Keratinocyte (primary cell): Measurements from ENCODE around the gene ZNF280A. TPM values are rescaled to one million over a fixed set of nuclear protein-coding genes. Genes with fewer than 3 reads are reported as not detected.

ENCODE experiments used
- DNase-seq: peaks from one replicate; pipeline ENCODE4 v3.0.0-alpha.2; 2011; ENCODE audit warnings: low read depth, missing footprints, low spot score
- FAIRE-seq: peaks from 2 replicates; lab custom pipeline; 2011; peaks lifted over from hg19 to GRCh38; lab: Jason Lieb, UNC
- H2AFZ ChIP-seq: 2 replicates; pipeline ENCODE4 v1.6.0; 2012; ENCODE audit warnings: low read length, control low read depth, inconsistent platforms; ENCODE audit not compliant: control insufficient read depth
- H3K27ac ChIP-seq: 2 replicates; pipeline ENCODE4 v1.5.1; 2011; ENCODE audit warnings: low read length; ENCODE audit not compliant: control insufficient read depth, insufficient read depth
- H3K27me3 ChIP-seq: 3 replicates; pipeline ENCODE4 v1.6.0; 2011; ENCODE audit warnings: low read length; ENCODE audit not compliant: control insufficient read depth, insufficient read depth; ENCODE audit errors: extremely low read depth
- H3K36me3 ChIP-seq, 2 experiments: 2 replicates in 1 of 2; 3 replicates in 1 of 2; pipeline ENCODE4 v1.5.1; 2011; ENCODE audit warnings: low read length in 2 of 2, mild to moderate bottlenecking in 1 of 2; ENCODE audit not compliant: control insufficient read depth in 2 of 2, insufficient read depth in 2 of 2; ENCODE audit errors: extremely low read depth in 1 of 2
- H3K4me1 ChIP-seq: 3 replicates; pipeline ENCODE4 v1.5.1; 2011; ENCODE audit warnings: low read length; ENCODE audit not compliant: control insufficient read depth, insufficient read depth; ENCODE audit errors: extremely low read depth
- H3K4me2 ChIP-seq: 3 replicates; pipeline ENCODE4 v1.6.0; 2011; ENCODE audit warnings: low read depth, low read length; ENCODE audit not compliant: control insufficient read depth, insufficient read depth; ENCODE audit errors: extremely low read depth
- H3K4me3 ChIP-seq, 3 experiments: fragments of 200-600 bp in 1 of 3; sonication (generic) in 1 of 3; 2 replicates in 2 of 3; 3 replicates in 1 of 3; pipeline ENCODE4 v1.5.1; 2011 to 2016; ENCODE audit warnings: low read length in 3 of 3, mild to moderate bottlenecking in 3 of 3, control low read depth in 2 of 3, inconsistent platforms in 1 of 3, low read depth in 1 of 3, mixed read lengths in 1 of 3, mixed run types in 1 of 3, moderate library complexity in 1 of 3; ENCODE audit not compliant: control insufficient read depth in 2 of 3, insufficient read depth in 2 of 3; ENCODE audit errors: extremely low read depth in 1 of 3
- H3K79me2 ChIP-seq: 2 replicates; pipeline ENCODE4 v1.6.0; 2012; ENCODE audit warnings: low read length; ENCODE audit not compliant: control insufficient read depth, insufficient read depth
- H3K9ac ChIP-seq: 3 replicates; pipeline ENCODE4 v1.6.0; 2011; ENCODE audit warnings: low read length; ENCODE audit not compliant: control insufficient read depth, insufficient read depth; ENCODE audit errors: extremely low read depth
- H3K9me1 ChIP-seq: 3 replicates; pipeline ENCODE4 v1.6.0; 2011; ENCODE audit warnings: low read length; ENCODE audit not compliant: control insufficient read depth, insufficient read depth; ENCODE audit errors: extremely low read depth
- H3K9me3 ChIP-seq: 2 replicates; pipeline ENCODE4 v1.5.1; 2012; ENCODE audit warnings: low read depth, low read length; ENCODE audit not compliant: control insufficient read depth
- H4K20me1 ChIP-seq: 3 replicates; pipeline ENCODE4 v1.6.0; 2011; ENCODE audit warnings: low read length; ENCODE audit not compliant: control insufficient read depth, insufficient read depth; ENCODE audit errors: extremely low read depth
- CTCF ChIP-seq, 3 experiments: IDR thresholded peaks in 1 of 3; conservative IDR thresholded peaks in 1 of 3; optimal IDR thresholded peaks in 1 of 3; 2 replicates in 2 of 3; 3 replicates in 1 of 3; pipeline versions ENCODE3 to v1.5.1; 2011; ENCODE audit warnings: low read length in 3 of 3, mild to moderate bottlenecking in 3 of 3, moderate library complexity in 2 of 3, control low read depth in 1 of 3, inconsistent platforms in 1 of 3; ENCODE audit not compliant: insufficient read depth in 2 of 3; ENCODE audit errors: extremely low read depth in 1 of 3
- EZH2 ChIP-seq: IDR thresholded peaks from one replicate; pipeline ENCODE4 v1.6.1; 2012; ENCODE audit warnings: inconsistent platforms, mild to moderate bottlenecking, low read length, moderate library complexity
- dilution Hi-C: fragments of 300-500 bp; cut with MboI; formaldehyde crosslinking; loops from one replicate; pipeline ENCODE4 v1.7.0; 2020; ENCODE audit warnings: low sequenced_read_pairs; ENCODE audit not compliant: extremely low pct_ligation_motif_present
- polyA plus RNA-seq, 5 experiments: library from polyadenylated mRNA; depleted of rRNA in 3 of 5; stranded (reverse) in 3 of 5; stranded (forward) in 1 of 5; unstranded in 1 of 5; fragments of >200 nt; gene quantifications; 1 replicate in 1 of 5; 2 replicates in 3 of 5; 3 replicates in 1 of 5; pipeline versions ENCODE4 v1.2.1 to v1.2.3, GENCODE V29; 2011 to 2012; ENCODE audit warnings: missing spikeins in 2 of 5, low read depth in 1 of 5, low replicate concordance in 1 of 5

ZNF280A gene
- polyA plus RNA-seq, 1 donor (not counting 4 experiments of a cell fraction or from before 2014, with no cell fraction given) = not detected

DNA sequence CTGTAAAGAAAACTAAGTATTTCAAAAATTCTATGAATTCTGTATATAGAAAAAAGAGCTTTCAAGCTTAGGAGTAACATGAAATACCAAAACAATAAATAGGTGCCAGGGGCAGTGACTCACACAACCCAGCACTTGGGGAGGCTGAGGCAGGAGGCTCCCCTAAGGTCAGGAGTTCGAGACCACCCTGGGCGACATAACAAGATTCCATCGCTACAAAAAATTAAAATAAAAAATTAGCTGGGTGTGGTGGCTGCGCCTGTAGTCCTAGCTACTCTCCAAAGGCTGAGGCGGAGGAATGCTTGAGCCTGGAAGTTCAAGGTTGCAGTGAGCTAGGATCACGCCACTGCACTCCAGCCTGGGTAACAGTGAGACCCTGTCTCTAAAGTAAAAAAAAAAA lies 33.0 kb downstream of the ZNF280A start:
- H2AFZ ChIP-seq = no peak overlapping the region
- FAIRE-seq = no peak
- TF ChIP-seq EZH2 (no peak), CTCF (optimal IDR thresholded peaks at IDR 0.05 in 1 of 3, IDR thresholded peaks at IDR 0.05 in 1 of 3, conservative IDR thresholded peaks at IDR 0.05 in 1 of 3; ENCODE audit: extremely low read depth in 1 of 3, insufficient read depth in 2 of 3, low read length in 3 of 3) (no peak)
- dilution Hi-C loops = no loop called here
- H3K79me2 ChIP-seq = no peaks in the 10 kb centered on the region
- H3K9ac ChIP-seq = no peak overlapping the region
- H3K4me1 ChIP-seq = no peaks in the 10 kb centered on the region
- H3K9me3 ChIP-seq = no peaks in the 10 kb centered on the region
- H3K4me2 ChIP-seq = no peak overlapping the region
- no peaks in the 10 kb centered on the region for H3K27me3 ChIP-seq
- no peak overlapping the region for H3K27ac ChIP-seq
- H3K9me1 ChIP-seq = no peaks in the 10 kb centered on the region
- H4K20me1 ChIP-seq = no peaks in the 10 kb centered on the region
- no peak overlapping the region for H3K4me3 ChIP-seq
- no peak for DNase-seq
- H3K36me3 ChIP-seq = no peaks in the 10 kb centered on the region

DNA sequence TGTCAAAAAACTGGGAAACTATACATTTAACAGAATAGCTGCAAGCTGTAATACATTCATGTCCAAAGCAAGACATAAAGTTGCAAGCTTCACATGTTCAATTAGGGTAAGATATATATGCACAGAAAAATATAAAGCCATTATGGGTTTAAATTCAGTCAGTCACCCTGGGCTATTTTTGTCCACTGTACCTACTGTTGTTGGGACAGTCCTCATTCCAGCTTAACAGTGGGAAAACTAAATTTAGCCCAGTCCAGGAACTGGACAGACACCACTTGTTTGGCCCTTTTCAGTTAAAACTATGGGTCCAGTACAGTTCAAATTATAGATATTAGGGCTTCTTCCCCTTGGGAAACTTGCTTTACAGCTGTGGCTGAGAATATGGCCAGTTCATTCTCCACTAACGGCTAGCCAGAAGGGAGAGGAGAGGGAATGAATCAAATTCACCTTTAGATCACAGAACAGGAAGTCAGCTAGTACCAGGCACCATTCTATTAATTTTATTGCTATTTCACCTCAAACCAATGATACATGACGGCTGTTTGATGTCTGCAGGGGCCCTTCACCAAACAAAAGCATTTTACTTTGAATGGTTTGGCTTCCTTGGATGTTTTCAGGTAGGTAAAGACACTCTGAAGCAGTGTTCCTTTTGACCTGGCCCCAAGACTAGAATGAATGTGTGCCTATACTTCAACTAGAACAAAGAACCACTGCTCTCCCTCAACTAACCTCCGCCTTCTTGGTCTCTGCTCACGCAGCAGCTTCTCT lies 33.8 kb downstream of the ZNF280A start:
- dilution Hi-C loops = no loop called here
- H4K20me1 ChIP-seq = no peaks in the 10 kb centered on the region
- no peaks in the 10 kb centered on the region for H3K9me3 ChIP-seq
- no peak overlapping the region for H2AFZ ChIP-seq
- no peaks in the 10 kb centered on the region for H3K27me3 ChIP-seq
- H3K9me1 ChIP-seq = no peaks in the 10 kb centered on the region
- H3K4me1 ChIP-seq = no peaks in the 10 kb centered on the region
- TF ChIP-seq CTCF (optimal IDR thresholded peaks at IDR 0.05 in 1 of 3, IDR thresholded peaks at IDR 0.05 in 1 of 3, conservative IDR thresholded peaks at IDR 0.05 in 1 of 3; ENCODE audit: extremely low read depth in 1 of 3, insufficient read depth in 2 of 3, low read length in 3 of 3) (no peak), EZH2 (no peak)
- no peak overlapping the region for H3K4me2 ChIP-seq
- H3K36me3 ChIP-seq = no peaks in the 10 kb centered on the region
- H3K27ac ChIP-seq = no peak overlapping the region
- FAIRE-seq (no peak), DNase-seq (no peak)
- no peaks in the 10 kb centered on the region for H3K79me2 ChIP-seq
- H3K4me3 ChIP-seq = no peak overlapping the region
- H3K9ac ChIP-seq = no peak overlapping the region
